ENCODE data around the gene SYT2.

- TF ChIP-seq, protein P1, sequence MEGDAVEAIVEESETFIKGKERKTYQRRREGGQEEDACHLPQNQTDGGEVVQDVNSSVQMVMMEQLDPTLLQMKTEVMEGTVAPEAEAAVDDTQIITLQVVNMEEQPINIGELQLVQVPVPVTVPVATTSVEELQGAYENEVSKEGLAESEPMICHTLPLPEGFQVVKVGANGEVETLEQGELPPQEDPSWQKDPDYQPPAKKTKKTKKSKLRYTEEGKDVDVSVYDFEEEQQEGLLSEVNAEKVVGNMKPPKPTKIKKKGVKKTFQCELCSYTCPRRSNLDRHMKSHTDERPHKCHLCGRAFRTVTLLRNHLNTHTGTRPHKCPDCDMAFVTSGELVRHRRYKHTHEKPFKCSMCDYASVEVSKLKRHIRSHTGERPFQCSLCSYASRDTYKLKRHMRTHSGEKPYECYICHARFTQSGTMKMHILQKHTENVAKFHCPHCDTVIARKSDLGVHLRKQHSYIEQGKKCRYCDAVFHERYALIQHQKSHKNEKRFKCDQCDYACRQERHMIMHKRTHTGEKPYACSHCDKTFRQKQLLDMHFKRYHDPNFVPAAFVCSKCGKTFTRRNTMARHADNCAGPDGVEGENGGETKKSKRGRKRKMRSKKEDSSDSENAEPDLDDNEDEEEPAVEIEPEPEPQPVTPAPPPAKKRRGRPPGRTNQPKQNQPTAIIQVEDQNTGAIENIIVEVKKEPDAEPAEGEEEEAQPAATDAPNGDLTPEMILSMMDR (IDR thresholded peaks at IDR 0.05; ENCODE audit: low read depth, low read length, poor library complexity, severe bottlenecking) = no peak
- TF ChIP-seq EZH2phosphoT487 (IDR thresholded peaks at IDR 0.05; ENCODE audit: borderline replicate concordance, low read length) = no peak
Observed at GRCh38 chr1:202664083-202664482, 46.2 kb downstream of the SYT2 start.

Data from DOHH2 (cell line).